Measurements from ENCODE around the gene PLXNA1.

DNA sequence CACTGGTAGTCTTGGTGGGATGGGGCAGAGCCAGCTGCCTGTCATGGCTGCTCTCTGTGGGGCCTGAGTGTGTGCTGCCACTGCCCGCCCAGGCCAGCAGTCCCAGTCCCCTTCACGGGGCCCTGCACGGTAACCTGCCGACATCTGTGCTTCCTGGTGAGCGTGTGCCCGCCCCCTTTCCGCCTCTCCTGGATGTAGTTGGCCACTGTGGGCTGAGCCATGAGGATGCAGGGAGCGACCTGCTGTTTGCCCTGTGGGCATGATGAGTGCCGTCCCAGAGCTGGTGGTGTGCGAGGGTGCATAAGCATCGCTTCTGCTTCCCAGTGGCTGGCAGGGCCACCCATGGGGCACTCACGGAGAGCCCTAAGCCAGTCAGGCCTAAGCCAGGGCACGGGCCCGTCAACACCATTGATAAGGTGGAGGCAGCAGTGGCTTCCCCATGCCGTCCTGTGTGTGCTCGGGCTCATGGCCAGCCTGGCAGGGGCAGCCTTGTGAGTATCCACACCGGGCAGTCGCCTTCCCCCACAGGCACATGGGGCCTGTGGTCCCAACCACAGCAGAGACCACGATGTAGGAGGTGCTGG is 14.6 kb downstream of the PLXNA1 start:
- TF ChIP-seq EZH2 (IDR thresholded peaks at IDR 0.05; ENCODE audit: borderline replicate concordance), result no peak
- TF ChIP-seq, protein P1, sequence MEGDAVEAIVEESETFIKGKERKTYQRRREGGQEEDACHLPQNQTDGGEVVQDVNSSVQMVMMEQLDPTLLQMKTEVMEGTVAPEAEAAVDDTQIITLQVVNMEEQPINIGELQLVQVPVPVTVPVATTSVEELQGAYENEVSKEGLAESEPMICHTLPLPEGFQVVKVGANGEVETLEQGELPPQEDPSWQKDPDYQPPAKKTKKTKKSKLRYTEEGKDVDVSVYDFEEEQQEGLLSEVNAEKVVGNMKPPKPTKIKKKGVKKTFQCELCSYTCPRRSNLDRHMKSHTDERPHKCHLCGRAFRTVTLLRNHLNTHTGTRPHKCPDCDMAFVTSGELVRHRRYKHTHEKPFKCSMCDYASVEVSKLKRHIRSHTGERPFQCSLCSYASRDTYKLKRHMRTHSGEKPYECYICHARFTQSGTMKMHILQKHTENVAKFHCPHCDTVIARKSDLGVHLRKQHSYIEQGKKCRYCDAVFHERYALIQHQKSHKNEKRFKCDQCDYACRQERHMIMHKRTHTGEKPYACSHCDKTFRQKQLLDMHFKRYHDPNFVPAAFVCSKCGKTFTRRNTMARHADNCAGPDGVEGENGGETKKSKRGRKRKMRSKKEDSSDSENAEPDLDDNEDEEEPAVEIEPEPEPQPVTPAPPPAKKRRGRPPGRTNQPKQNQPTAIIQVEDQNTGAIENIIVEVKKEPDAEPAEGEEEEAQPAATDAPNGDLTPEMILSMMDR (IDR thresholded peaks at IDR 0.05; ENCODE audit: poor library complexity), result no peak
